Small intestine (tissue), 7 donors: ENCODE data around the gene MYBBP1A. TPM values are rescaled to one million over a fixed set of nuclear protein-coding genes. Genes with fewer than 3 reads are reported as not detected.

Experiments used
- DNase-seq, 2 donors: peaks; one replicate each; pipeline versions ENCODE4 v3.0.0 to v3.0.0-alpha.2; 2013
- FAIRE-seq: peaks from 2 replicates; lab custom pipeline; 2012; peaks lifted over from hg19 to GRCh38; lab: Jason Lieb, UNC
- H3K27ac ChIP-seq, 3 donors: one replicate each; pipeline ENCODE4 v1.5.1; 2013; ENCODE audit warnings: low read length in 2 of 3, mild to moderate bottlenecking in 2 of 3, control low read depth in 1 of 3, inconsistent platforms in 1 of 3, low read depth in 1 of 3, moderate library complexity in 1 of 3
- H3K27me3 ChIP-seq, 3 donors: one replicate each; pipeline ENCODE4 v1.6.1; 2013; ENCODE audit warnings: low read length in 3 of 3, inconsistent platforms in 1 of 3; ENCODE audit not compliant: control insufficient read depth in 3 of 3, insufficient read depth in 3 of 3
- H3K36me3 ChIP-seq, 3 donors: one replicate each; pipeline ENCODE4 v1.6.1; 2013; ENCODE audit warnings: low read length in 3 of 3, inconsistent platforms in 1 of 3, low read depth in 1 of 3, mild to moderate bottlenecking in 1 of 3, moderate library complexity in 1 of 3; ENCODE audit not compliant: control insufficient read depth in 3 of 3, insufficient read depth in 2 of 3
- H3K4me1 ChIP-seq, 3 donors: one replicate each; pipeline ENCODE4 v1.6.1; 2013; ENCODE audit warnings: low read length in 2 of 3, inconsistent platforms in 1 of 3, low read depth in 1 of 3, mild to moderate bottlenecking in 1 of 3, moderate library complexity in 1 of 3; ENCODE audit not compliant: control insufficient read depth in 3 of 3, insufficient read depth in 2 of 3
- H3K4me3 ChIP-seq, 3 donors: one replicate each; pipeline ENCODE4 v1.5.1; 2013; ENCODE audit warnings: low read length in 3 of 3, control low read depth in 1 of 3, inconsistent platforms in 1 of 3, low read depth in 1 of 3, mild to moderate bottlenecking in 1 of 3, moderate library complexity in 1 of 3
- H3K9me3 ChIP-seq, 2 donors: one replicate each; pipeline ENCODE4 v1.6.1; 2013; ENCODE audit warnings: low read depth in 1 of 2, low read length in 1 of 2; ENCODE audit not compliant: control insufficient read depth in 2 of 2, insufficient read depth in 1 of 2
- WGBS, 3 donors: extraction: QIAGEN DNeasy Blood & Tissue Kit; methylation state at CpG; one replicate each; pipeline ENCODE4 v1.1.7; 2013; 5-methylcytosine and 5-hydroxymethylcytosine counted together
- polyA plus RNA-seq, 4 donors: library from polyadenylated mRNA; stranded (reverse) in 3 of 4; unstranded in 1 of 4; fragments of 200-250 nt in 3 of 4; fragments of 120-200 nt in 1 of 4; gene quantifications; one replicate each; pipeline versions ENCODE4 v1.2.1 to v1.2.3, GENCODE V29; 2013
- donor health status: healthy with polysubstance abuse.
- donor health status: control.
- donor health status: control.
- donor health status: Bipolar disorder and iron deficiency.
- donor health status: healthy.

MYBBP1A gene
- polyA plus RNA-seq, 4 donors = 15.0 to 43.5 (median 25.1) TPM

GRCh38 chr17:4560421-4560820 is 5.2 kb upstream of the MYBBP1A start, which contains the start of gene GGT6:
TSS of gene GGT6 (minus strand) at chr17:4560577. CDS start at chr17:4560521, 56 bp downstream.
- Histone ChIP-seq H3K4me3 (peak within 1 kb of the TSS in 2 of 3 donors; percentile 32 to 50), H3K27me3 (no peaks in the 10 kb centered on the region), H3K36me3 (no peaks in the 10 kb centered on the region), H3K4me1 (peaks cover 9 to 45% (median 9%) of the 10 kb centered on the region in 3 donors), H3K27ac (peak within 1 kb of the TSS; percentile 53 to 90 (median 84)), H3K9me3 (no peaks in the 10 kb centered on the region)
- no peak for FAIRE-seq
- DNase-seq = peak; percentile 54 to 87
- WGBS, 3 donors = 21 to 62% (median 52%) methylated on average over 12 of the region's 12 CpGs

- DNase-seq (peak in 1 of 2 donors; percentile 55), FAIRE-seq (no peak)
- WGBS, 3 donors = 10 to 72% (median 27%) methylated on average over 5 of the region's 5 CpGs
- Histone ChIP-seq H3K27ac (peak overlapping the region; percentile 53 to 90 (median 84)), H3K36me3 (no peaks in the 10 kb centered on the region), H3K4me3 (peak overlapping the region in 2 of 3 donors; percentile 32 to 50), H3K9me3 (no peaks in the 10 kb centered on the region), H3K4me1 (peaks cover 9 to 43% (median 9%) of the 10 kb centered on the region in 3 donors), H3K27me3 (no peaks in the 10 kb centered on the region)
These were observed 4.8 kb upstream of the MYBBP1A start for GRCh38 chr17:4559966-4560365.

GRCh38 chr17:4559139-4559791 is 4.1 kb upstream of the MYBBP1A start:
- FAIRE-seq = no peak
- Histone ChIP-seq H3K9me3 (no peaks in the 10 kb centered on the region), H3K4me3 (peak overlapping the region in 2 of 3 donors; percentile 32 to 50), H3K36me3 (peaks cover 0 to 4% (median 0%) of the 10 kb centered on the region in 3 donors), H3K27ac (peak overlapping the region; percentile 53 to 90 (median 84)), H3K27me3 (no peaks in the 10 kb centered on the region), H3K4me1 (peaks cover 9 to 46% (median 11%) of the 10 kb centered on the region in 3 donors)
- DNase-seq = peak in 1 of 2 donors; percentile 43
- WGBS, 3 donors = 5 to 56% (median 42%) methylated on average over 14 to 17 of the region's 17 CpGs

- no peak for FAIRE-seq
- H3K36me3 ChIP-seq = peaks cover 0 to 11% (median 0%) of the 10 kb centered on the region in 3 donors
These were observed 3.3 kb upstream of the MYBBP1A start for GRCh38 chr17:4558347-4558971.

GRCh38 chr17:4557626-4558346 is 2.6 kb upstream of the MYBBP1A start:
- WGBS, 3 donors = 79 to 88% (median 85%) methylated on average over 6 of the region's 6 CpGs
- Histone ChIP-seq H3K36me3 (peaks cover 0 to 17% (median 3%) of the 10 kb centered on the region in 3 donors), H3K27me3 (no peaks in the 10 kb centered on the region), H3K4me1 (peaks cover 9 to 49% (median 11%) of the 10 kb centered on the region in 3 donors), H3K27ac (no peak overlapping the region), H3K9me3 (no peaks in the 10 kb centered on the region), H3K4me3 (no peak overlapping the region)
- no peak for FAIRE-seq
- DNase-seq = no peak

More at GRCh38 chr17:4558347-4558971, 3.3 kb upstream of the MYBBP1A start:
- no peak for DNase-seq
- Histone ChIP-seq H3K9me3 (no peaks in the 10 kb centered on the region), H3K4me3 (peak overlapping the region in 1 of 3 donors; percentile 50), H3K27ac (no peak overlapping the region), H3K27me3 (no peaks in the 10 kb centered on the region), H3K4me1 (peaks cover 9 to 49% (median 11%) of the 10 kb centered on the region in 3 donors)
- WGBS, 3 donors = 58 to 88% (median 72%) methylated on average over 24 of the region's 24 CpGs

- DNase-seq (no peak), FAIRE-seq (no peak)
- WGBS, 3 donors = 57 to 79% (median 71%) methylated on average over 4 of the region's 4 CpGs
- H3K9me3 ChIP-seq = no peaks in the 10 kb centered on the region
- no peak overlapping the region for H3K4me3 ChIP-seq
- no peaks in the 10 kb centered on the region for H3K27me3 ChIP-seq
- no peak overlapping the region for H3K27ac ChIP-seq
- H3K36me3 ChIP-seq = peaks cover 0 to 25% (median 11%) of the 10 kb centered on the region in 3 donors
- peaks cover 7 to 42% (median 11%) of the 10 kb centered on the region in 3 donors for H3K4me1 ChIP-seq
These were observed 1.8 kb upstream of the MYBBP1A start for GRCh38 chr17:4556996-4557395.

- FAIRE-seq (no peak), DNase-seq (no peak)
- WGBS, 3 donors = 57 to 65% (median 60%) methylated on average over 17 of the region's 17 CpGs
- Histone ChIP-seq H3K27ac (peak overlapping the region; percentile 76 to 85 (median 77)), H3K4me1 (peaks cover 6 to 34% (median 11%) of the 10 kb centered on the region in 3 donors), H3K9me3 (no peaks in the 10 kb centered on the region), H3K4me3 (peak overlapping the region in 2 of 3 donors; percentile 68 to 88), H3K27me3 (no peaks in the 10 kb centered on the region), H3K36me3 (peaks cover 4 to 32% (median 17%) of the 10 kb centered on the region in 3 donors)
These were observed 932 bp upstream of the MYBBP1A start for GRCh38 chr17:4555873-4556759.
